GM19099 (cell line): ENCODE results near the gene TCP11.

ENCODE experiments used
- POLR2A ChIP-seq: IDR thresholded peaks from 3 replicates; pipeline ENCODE4 v1.6.1; 2011; ENCODE audit warnings: low read depth; ENCODE audit not compliant: insufficient read length; ENCODE audit errors: extremely low read depth

Gene TCP11

GRCh38 chr6:35177596-35177995 is 36.5 kb upstream of the TCP11 start:
- TF ChIP-seq POLR2A = no peak

GRCh38 chr6:35177157-35177556 is 36.0 kb upstream of the TCP11 start:
- no peak for TF ChIP-seq POLR2A

- TF ChIP-seq POLR2A = no peak
Observed at GRCh38 chr6:35176301-35177024, 35.3 kb upstream of the TCP11 start.

GRCh38 chr6:35174501-35174900 is 33.4 kb upstream of the TCP11 start:
- TF ChIP-seq POLR2A = no peak

GRCh38 chr6:35174088-35174434 is 32.9 kb upstream of the TCP11 start:
- TF ChIP-seq POLR2A = no peak

- TF ChIP-seq POLR2A = no peak
Observed at GRCh38 chr6:35173427-35174087, 32.4 kb upstream of the TCP11 start.

- no peak for TF ChIP-seq POLR2A
Observed at GRCh38 chr6:35173044-35173426, 31.9 kb upstream of the TCP11 start.

GRCh38 chr6:35170891-35171290 is 29.8 kb upstream of the TCP11 start:
- no peak for TF ChIP-seq POLR2A

- no peak for TF ChIP-seq POLR2A
Observed at GRCh38 chr6:35170166-35170565, 29.0 kb upstream of the TCP11 start.

- TF ChIP-seq POLR2A = no peak
Observed at GRCh38 chr6:35168461-35168861, 27.3 kb upstream of the TCP11 start.

GRCh38 chr6:35167505-35167904 is 26.4 kb upstream of the TCP11 start:
- no peak for TF ChIP-seq POLR2A

GRCh38 chr6:35166520-35166919 is 25.4 kb upstream of the TCP11 start:
- TF ChIP-seq POLR2A = no peak

- no peak for TF ChIP-seq POLR2A
Observed at GRCh38 chr6:35166116-35166515, 25.0 kb upstream of the TCP11 start.

- no peak for TF ChIP-seq POLR2A
Observed at GRCh38 chr6:35165630-35166071, 24.5 kb upstream of the TCP11 start.

- no peak for TF ChIP-seq POLR2A
Observed at GRCh38 chr6:35164868-35165267, 23.7 kb upstream of the TCP11 start.

GRCh38 chr6:35164277-35164676 is 23.1 kb upstream of the TCP11 start:
- no peak for TF ChIP-seq POLR2A

- no peak for TF ChIP-seq POLR2A
Observed at GRCh38 chr6:35163836-35164235, 22.7 kb upstream of the TCP11 start.

GRCh38 chr6:35161776-35162607 is 20.9 kb upstream of the TCP11 start:
- TF ChIP-seq POLR2A = no peak
